ENCODE data around the gene ELMO1. TPM values are rescaled to one million over a fixed set of nuclear protein-coding genes. Genes with fewer than 3 reads are reported as not detected.

Gene ELMO1
- total RNA-seq, 1 donor from 2014 or later: 33.7 TPM

GRCh38 chr7:37031571-37032257, 416.9 kb downstream of the ELMO1 start:
- DNase-seq (ENCODE audit: low read depth, low spot score): peak; percentile 99

GRCh38 chr7:37028909-37029440, 419.7 kb downstream of the ELMO1 start:
- no peak for DNase-seq (ENCODE audit: low read depth, low spot score)

- DNase-seq (ENCODE audit: low read depth, low spot score): no peak
Measured at GRCh38 chr7:37027557-37028341, 420.9 kb downstream of the ELMO1 start.

DNA sequence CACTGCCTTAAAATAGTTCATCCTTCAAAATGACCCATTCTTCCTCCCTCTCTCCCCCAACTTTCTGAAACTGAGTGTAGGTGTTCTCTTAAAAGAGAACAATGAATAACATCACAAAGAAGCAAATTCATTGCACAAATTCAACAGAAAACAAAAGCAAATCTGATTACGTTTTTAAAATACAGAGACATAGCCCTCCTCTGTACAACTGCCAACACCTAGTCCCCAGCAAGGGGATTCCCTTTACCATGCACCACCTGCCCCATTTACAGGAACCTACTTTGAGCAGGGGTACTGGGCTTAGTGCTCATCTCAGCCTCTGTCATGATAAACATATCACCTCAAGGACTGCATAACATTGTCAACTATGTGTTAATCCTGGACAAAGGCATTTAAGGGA, 421.6 kb downstream of the ELMO1 start:
- no peak for DNase-seq (ENCODE audit: low read depth, low spot score)

DNA sequence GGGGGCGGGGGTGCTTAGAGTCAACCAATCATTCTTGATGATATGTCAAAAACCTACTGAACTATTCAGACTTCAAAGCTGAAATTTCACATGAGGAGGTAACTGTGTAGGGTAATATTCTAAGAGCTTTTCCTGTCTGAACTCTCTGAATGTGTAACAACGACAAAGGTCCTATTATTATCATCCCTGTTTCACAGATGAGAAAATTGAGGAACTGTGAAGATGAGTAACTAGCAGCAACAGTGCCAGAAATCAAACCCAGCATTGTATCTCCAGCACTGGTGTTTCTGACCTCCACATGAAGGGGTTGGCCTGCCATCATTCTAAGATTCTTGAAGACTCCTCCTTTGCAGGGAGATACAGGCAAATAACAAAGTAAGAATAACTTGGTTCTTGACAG, 429.7 kb downstream of the ELMO1 start:
- no peak for DNase-seq (ENCODE audit: low read depth, low spot score)

GRCh38 chr7:37016064-37016878, 432.4 kb downstream of the ELMO1 start:
- no peak for DNase-seq (ENCODE audit: low read depth, low spot score)

GRCh38 chr7:37015353-37016034, 433.2 kb downstream of the ELMO1 start:
- no peak for DNase-seq (ENCODE audit: low read depth, low spot score)

GRCh38 chr7:37013771-37014170, 434.9 kb downstream of the ELMO1 start:
- no peak for DNase-seq (ENCODE audit: low read depth, low spot score)

GRCh38 chr7:37011151-37011890, 437.3 kb downstream of the ELMO1 start:
- DNase-seq (ENCODE audit: low read depth, low spot score): no peak

DNA sequence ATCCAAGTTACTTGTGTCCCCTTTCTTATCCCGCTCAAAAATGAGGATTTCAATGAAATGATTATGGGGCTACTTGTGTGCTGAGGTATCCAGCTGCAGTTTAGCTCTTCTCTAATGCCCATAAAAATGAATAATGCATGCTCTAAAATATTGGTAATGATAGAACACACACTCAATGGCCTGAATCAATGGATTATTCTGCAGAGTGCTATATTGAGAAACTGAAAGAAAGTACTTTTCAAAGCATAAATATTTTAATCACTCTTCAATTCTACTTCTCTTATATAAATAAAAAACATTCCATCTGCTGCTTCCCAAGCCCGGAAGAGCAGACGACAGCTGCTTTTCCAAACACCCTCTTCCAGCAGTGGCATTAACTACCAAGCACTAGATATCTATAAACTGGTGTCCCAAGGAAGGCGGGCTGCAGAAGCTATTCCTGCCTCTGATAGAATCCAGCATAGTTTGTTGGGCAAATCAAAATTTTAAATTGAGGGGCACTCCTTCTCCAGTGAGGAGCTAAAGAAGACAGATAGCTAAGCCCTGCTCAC, 439.5 kb downstream of the ELMO1 start:
- no peak for DNase-seq (ENCODE audit: low read depth, low spot score)

DNA sequence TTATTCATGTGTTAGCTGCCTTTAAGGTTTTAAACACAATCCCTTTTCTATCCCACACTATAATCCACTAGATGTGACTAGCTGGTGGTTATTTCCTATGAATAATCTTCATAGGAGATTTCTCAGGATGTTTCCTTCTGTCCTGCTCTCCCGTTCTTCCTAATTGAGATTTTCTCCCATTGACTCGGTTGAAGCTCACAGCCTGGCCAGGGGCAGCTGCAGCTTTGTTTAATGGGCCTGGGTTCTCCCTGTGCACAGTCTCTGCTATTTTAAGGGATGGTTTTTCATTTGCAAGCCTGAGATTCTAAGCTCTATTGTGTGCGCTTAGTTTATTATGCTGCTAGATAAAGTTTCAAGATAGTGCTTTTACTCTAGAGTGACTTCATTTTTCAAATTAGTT, 441.0 kb downstream of the ELMO1 start:
- no peak for DNase-seq (ENCODE audit: low read depth, low spot score)

DNA sequence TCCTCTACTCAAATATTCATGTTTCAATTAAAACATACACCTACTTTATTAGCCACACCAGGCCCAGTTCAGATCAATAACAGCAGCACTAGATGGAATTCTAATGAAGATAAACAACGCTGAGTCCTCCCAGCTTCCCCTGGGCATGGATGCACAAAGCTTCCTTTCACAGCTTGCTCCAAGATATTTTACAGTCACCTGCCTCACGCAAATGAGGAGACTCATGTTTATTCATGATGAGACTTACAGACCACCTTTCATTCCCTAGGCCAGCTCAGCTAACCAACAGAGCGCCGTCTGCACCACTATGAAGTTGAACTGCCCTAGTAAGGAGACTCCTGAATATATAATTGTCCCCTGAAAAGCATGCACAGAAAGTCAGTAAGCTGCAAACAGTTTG, 441.4 kb downstream of the ELMO1 start:
- no peak for DNase-seq (ENCODE audit: low read depth, low spot score)

DNA sequence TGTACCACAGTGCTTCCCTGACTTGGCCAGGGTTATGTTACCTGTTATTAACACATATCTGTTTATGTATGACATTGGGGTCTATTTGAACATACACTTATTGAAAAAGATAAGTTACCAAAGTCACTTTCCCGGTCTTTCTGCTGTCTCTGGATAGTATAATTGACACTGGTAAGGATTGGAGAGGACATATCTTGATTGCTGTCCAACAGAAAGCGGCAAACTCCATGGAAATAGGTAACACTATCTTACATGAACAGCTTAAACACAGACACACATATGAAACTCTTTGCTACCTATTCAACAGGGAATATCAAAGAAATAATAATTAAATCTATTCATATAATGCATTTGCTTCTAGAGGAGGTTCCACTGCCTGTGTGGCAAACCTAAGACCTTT, 441.9 kb downstream of the ELMO1 start:
- DNase-seq (ENCODE audit: low read depth, low spot score): no peak

GRCh38 chr7:37000511-37000910, 448.2 kb downstream of the ELMO1 start:
- no peak for DNase-seq (ENCODE audit: low read depth, low spot score)

- no peak for DNase-seq (ENCODE audit: low read depth, low spot score)
Measured at GRCh38 chr7:36999626-37000485, 448.8 kb downstream of the ELMO1 start.

DNA sequence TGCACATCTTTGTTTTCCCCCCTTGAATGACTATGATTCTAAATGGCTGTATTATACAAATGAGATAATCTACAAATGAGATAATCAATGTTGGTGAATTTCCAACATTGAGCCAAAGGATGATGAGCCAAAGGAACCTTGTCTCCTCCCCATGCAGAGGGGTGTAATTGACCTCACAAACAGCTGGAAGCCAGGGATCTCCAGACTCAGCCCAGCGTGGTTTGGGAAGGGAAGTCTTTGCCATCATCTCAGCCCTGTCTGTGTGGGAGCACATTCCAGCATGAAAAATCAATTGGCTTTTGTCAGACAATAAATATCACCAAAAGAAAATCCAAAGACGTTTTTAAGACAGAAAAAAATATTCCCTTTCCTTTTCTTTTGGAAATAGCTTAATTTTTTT, 452.9 kb downstream of the ELMO1 start:
- no peak for DNase-seq (ENCODE audit: low read depth, low spot score)

DNA sequence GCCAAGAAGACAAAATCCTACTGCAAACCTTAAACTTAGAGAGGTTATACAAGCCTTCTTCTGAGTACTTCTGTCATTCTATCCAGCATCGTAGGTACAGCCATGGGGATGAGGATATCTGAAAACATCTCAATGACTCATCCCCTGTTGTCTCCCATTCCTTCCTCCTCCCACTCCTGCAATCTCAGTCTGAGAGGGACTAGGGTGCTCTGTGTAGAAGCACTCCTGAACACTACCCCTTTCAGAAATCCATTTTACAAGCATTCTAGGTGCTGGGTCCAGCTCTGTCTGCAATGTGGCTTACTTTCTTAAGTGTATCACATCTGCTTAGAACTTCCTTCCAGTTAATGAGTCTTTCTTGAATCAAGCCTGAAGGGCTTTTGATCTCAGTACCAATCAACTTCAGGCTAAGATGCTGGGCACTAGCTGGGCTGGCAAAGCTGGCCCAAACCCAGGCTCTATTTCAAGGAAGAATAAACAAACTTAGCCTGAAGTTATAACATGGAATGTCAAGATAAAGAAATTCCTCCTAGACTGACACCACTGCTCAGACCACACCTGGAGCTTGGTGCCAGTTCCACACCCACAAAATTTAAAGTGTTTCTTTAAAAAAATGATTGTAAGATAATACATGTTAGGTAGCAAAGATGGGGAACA, 454.1 kb downstream of the ELMO1 start:
- no peak for DNase-seq (ENCODE audit: low read depth, low spot score)

DNA sequence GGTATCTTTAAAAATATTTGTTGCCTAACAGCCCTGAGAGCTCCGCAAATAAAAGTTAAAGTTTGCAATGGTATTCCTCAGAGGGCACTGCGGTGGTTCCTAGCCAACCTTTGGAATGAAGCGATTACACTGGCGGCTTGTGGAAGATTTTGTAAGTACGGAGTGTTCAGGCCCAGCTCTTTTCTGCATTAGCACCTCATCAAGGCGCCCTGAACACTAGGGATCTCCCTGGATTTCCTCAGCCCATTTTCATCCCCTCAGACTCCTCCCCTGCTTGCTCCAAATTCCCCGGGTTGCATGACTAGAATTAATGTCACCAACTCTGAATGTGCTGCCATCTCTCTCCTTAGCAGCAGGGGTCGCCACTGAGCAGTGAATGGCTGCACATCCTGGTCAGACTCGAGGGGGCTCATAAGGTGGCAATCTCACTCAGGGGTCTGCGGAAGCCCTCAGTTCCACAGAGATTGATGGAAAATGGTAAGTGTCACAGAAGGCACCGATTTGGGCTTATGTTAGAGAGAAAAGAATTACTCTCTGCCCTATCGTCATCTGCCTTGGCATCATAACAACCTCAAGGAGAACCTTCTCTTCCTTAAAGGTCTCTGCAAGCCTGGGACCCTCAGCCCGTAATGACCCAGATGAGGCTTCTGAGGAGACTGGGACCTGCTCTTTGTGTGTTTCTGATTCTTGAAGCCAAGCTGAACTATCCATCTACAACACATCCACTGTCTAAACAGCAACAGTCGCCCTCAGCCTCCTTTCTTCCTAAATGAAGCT, 461.5 kb downstream of the ELMO1 start:
- DNase-seq (ENCODE audit: low read depth, low spot score): no peak

All from pulmonary artery endothelial cell (primary cell).